ENCODE measurements around the gene NUDCD2. TPM values are rescaled to one million over a fixed set of nuclear protein-coding genes. Genes with fewer than 3 reads are reported as not detected.

Gene NUDCD2, protein sequence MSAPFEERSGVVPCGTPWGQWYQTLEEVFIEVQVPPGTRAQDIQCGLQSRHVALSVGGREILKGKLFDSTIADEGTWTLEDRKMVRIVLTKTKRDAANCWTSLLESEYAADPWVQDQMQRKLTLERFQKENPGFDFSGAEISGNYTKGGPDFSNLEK
- total RNA-seq = 39.6 and 48.0 TPM in 2 replicates

DNA sequence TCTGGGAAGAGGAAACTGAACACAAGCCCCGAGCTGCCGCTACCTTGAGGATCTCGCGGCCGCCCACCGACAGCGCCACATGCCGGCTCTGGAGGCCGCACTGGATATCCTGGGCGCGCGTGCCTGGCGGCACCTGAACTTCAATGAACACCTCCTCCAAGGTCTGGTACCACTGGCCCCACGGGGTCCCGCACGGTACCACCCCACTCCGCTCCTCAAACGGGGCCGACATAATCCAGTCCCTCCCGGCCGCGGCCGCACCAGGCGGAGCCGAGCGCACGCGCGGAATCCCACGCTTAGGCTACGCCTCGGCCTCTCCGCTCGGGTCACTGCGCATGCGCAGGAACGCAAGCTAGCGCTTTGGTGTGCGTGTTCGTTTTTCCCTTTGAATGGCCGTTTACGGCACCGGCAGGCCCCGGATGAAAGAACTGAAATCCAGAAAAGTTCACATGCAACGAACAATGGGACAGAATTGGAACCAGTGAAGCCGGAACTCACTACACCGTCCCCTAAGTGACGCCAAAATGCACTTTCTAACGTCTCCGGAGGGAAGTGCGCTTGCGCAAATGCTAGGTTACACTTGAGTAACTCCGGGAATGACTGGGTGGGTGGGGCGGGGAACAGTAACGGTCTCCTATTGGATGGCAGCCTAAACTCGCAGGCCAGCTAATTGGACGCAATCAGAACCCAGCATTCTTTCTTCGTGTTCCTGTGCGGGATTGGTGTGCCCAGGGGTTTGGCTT, at the start of gene NUDCD2:
NUDCD2 (minus strand) TSS at position 284 of the 743 bp plus-strand sequence; CDS start at position 232, 52 bp downstream.
- intact Hi-C loops (cut with micrococcal nuclease) = loop anchor here (1.0 kb wide), 2 partner anchors 23 to 45 kb away; partner anchors contain the start of genes CCNG1 and MAT2B
- Mint-ChIP-seq H3K27ac (peak within 1 kb of the TSS; percentile 99), H3K4me3 (ENCODE audit: low read depth) (peak within 1 kb of the TSS; percentile 95), H3K36me3 (ENCODE audit: low read depth) (peaks cover 44% of the 10 kb centered on the region), H3K27me3 (ENCODE audit: low read depth) (no peaks in the 10 kb centered on the region), H3K9me3 (no peaks in the 10 kb centered on the region), H3K4me1 (ENCODE audit: low read depth) (peaks cover 47% of the 10 kb centered on the region)
- DNase-seq (ENCODE audit: low spot score) = peak; percentile 92

DNA sequence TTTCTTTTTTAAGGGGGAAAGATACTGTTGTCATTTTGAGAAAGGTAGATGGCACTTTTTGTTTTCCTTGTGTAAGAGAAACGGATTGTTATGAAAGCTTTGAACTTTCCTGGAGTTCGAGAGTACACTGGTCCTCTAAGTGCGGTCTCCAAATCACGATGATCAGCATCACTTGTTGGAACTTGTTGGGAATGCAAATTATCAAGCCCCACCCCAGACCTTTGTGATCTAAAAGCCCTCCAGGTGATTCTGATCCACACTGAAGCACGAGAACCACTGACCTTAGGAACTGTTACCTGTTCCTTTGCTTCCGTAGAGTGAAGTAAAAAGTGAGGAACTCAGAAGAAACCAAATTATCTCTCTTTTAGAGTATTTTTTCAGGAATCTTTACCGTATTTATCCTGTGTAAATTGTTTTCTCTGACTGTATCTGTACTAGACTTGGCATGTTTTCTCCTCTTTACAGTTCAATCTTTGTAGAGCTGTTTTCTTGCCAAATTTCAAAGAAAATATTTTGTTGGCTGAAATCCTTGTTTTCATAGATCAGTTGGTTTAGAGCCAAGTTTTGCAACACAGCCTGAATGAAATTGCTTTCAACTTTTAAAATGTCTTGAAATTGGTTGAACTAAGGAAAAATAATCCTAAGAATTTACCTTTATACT, 49.5 kb upstream of the NUDCD2 start:
- H3K36me3 Mint-ChIP-seq (ENCODE audit: low read depth) = peaks cover 60% of the 10 kb centered on the region
- H3K9me3 Mint-ChIP-seq = no peaks in the 10 kb centered on the region

DNA sequence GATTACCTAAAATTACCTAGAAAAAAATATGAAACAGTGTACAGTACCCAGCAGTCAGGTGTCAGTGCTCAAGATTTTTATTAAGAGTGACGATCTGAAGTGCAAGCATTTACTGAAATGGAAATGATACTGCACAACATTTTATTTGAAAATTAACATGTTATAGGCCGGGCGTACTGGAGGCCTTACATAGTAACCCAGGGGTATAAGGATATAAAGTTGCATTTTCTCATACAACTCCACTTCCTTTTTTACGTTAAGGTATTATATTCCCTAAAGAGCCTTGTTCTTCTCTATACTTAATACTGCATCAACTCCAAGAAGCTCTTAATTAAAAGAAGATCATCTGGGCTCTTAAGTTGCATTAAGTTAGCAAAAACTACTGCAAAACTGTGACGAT, 48.9 kb upstream of the NUDCD2 start:
- DNase-seq (ENCODE audit: low spot score) = no peak
- Mint-ChIP-seq H3K27ac (peak overlapping the region; percentile 78), H3K27me3 (ENCODE audit: low read depth) (no peaks in the 10 kb centered on the region), H3K9me3 (no peaks in the 10 kb centered on the region), H3K36me3 (ENCODE audit: low read depth) (peaks cover 54% of the 10 kb centered on the region), H3K4me3 (ENCODE audit: low read depth) (peak overlapping the region; percentile 75), H3K4me1 (ENCODE audit: low read depth) (peaks cover 34% of the 10 kb centered on the region)
- intact Hi-C loops (cut with micrococcal nuclease) = no loop called here

More for the DNA sequence above, 49.5 kb upstream of the NUDCD2 start:
- Mint-ChIP-seq H3K4me3 (ENCODE audit: low read depth) (peak overlapping the region; percentile 75), H3K27ac (peak overlapping the region; percentile 70), H3K27me3 (ENCODE audit: low read depth) (no peaks in the 10 kb centered on the region), H3K4me1 (ENCODE audit: low read depth) (peaks cover 32% of the 10 kb centered on the region)
- DNase-seq (ENCODE audit: low spot score) = no peak
- intact Hi-C loops (cut with micrococcal nuclease) = no loop called here

DNA sequence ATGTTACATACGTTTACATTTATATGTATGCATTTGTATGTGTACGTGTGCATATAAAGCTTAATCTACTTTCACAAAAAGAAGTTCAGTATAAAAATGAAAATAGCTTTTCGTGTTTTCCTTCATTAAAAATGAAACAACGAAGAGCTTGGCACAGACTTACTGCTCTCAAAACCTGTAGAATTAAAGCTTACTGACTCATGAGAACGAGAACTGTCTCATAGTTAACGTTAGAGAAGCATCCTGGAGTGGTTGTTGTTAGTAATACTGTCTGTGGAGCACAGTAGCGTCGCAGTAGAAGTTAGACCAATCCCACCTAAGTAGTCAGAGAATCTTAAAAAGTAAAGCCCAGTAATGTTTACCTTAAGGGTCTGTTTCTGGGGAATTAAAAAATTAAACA, 46.8 kb upstream of the NUDCD2 start:
- Mint-ChIP-seq H3K27me3 (ENCODE audit: low read depth) (no peaks in the 10 kb centered on the region), H3K9me3 (no peaks in the 10 kb centered on the region), H3K27ac (peak overlapping the region; percentile 99), H3K36me3 (ENCODE audit: low read depth) (peaks cover 35% of the 10 kb centered on the region), H3K4me1 (ENCODE audit: low read depth) (peaks cover 41% of the 10 kb centered on the region), H3K4me3 (ENCODE audit: low read depth) (peak overlapping the region; percentile 87)
- DNase-seq (ENCODE audit: low spot score) = no peak
- intact Hi-C loops (cut with micrococcal nuclease) = loop anchor here (2.0 kb wide), 2 partner anchors 26 to 58 kb away; no protein-coding TSS in a partner anchor

DNA sequence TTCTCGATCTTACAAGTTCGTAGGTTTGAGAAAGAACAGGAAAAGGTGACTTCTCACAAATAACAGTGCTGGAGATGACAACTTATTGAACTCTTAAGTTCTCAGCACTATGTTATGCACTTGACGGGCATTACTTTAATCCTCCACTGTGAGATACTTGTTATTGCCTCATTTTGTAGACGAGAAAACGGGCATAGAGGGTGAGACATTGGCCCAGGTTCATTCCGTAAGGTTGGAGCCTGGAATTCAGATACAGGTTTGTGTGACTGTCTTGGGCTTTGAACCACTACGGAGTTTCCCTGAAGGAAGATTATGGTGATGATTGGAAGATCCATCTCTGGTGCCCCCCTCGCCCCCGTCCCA, 46.2 kb upstream of the NUDCD2 start:
- H3K36me3 Mint-ChIP-seq (ENCODE audit: low read depth) = peaks cover 34% of the 10 kb centered on the region
- DNase-seq (ENCODE audit: low spot score) = no peak
- no peaks in the 10 kb centered on the region for H3K27me3 Mint-ChIP-seq (ENCODE audit: low read depth)
- H3K4me3 Mint-ChIP-seq (ENCODE audit: low read depth) = peak overlapping the region; percentile 87
- H3K27ac Mint-ChIP-seq = peak overlapping the region; percentile 99
- H3K4me1 Mint-ChIP-seq (ENCODE audit: low read depth) = peaks cover 44% of the 10 kb centered on the region
- H3K9me3 Mint-ChIP-seq = no peaks in the 10 kb centered on the region
- intact Hi-C loops (cut with micrococcal nuclease) = loop anchor here (2.0 kb wide), 2 partner anchors 25 to 59 kb away; no protein-coding TSS in a partner anchor

DNA sequence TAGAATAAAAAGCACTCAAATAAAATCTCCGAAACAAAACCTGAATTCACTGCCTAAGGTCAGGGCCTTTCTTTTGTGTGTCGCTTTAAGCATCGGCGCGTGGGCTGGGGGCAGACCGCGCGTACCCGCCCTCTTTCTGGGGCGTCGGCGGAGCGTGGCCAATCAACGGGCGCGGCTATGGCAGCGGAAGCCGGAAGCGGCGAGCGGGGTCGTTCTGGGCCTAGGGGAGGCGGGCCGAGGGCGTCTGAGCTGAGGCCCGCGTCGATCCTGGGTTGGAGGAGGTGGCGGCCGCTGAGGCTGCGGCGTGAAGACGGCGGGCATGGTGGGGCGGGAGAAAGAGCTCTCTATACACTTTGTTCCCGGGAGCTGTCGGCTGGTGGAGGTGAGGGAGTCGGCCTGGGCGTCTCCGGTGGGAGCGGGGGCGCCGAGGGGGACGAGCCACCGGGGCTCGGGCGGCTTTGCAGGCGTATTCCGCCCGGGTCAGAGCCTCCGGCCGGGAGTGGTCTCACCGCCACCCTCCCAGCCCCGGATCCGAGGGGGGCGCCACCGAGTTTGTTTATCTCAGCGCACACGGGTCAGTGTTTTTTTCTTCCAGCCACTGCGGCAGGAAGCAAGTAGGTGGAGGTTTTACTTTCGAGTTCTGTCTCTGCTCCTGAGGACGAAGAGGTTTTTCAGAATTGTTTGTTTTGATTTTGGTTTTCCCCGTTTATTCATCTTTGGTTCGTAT, 45.6 kb upstream of the NUDCD2 start, which contains the start of gene MAT2B:
MAT2B (plus strand) TSS at position 252 of the 727 bp plus-strand sequence; CDS start at position 320, 68 bp downstream.
- H3K9me3 Mint-ChIP-seq = no peaks in the 10 kb centered on the region
- H3K27me3 Mint-ChIP-seq (ENCODE audit: low read depth) = no peaks in the 10 kb centered on the region

DNA sequence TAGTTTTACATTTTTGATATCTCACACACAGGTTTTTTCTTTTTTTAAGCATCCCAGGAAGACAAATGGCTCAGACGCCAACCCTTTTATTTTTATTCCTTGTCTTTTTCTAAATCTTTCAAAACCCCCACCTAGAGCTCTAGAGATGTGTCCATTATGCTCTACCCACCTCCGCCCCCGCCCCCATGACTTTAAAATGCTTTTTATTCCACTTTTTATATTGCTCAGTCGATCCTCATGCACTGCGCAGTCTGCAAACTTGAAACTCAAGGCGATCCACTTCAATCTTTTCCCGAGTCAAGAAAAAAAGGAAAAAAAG, 45.1 kb upstream of the NUDCD2 start:
- DNase-seq (ENCODE audit: low spot score) = no peak
- Mint-ChIP-seq H3K4me1 (ENCODE audit: low read depth) (peaks cover 42% of the 10 kb centered on the region), H3K36me3 (ENCODE audit: low read depth) (peaks cover 27% of the 10 kb centered on the region), H3K27ac (peak overlapping the region; percentile 99), H3K9me3 (no peaks in the 10 kb centered on the region), H3K4me3 (ENCODE audit: low read depth) (peak overlapping the region; percentile 87), H3K27me3 (ENCODE audit: low read depth) (no peaks in the 10 kb centered on the region)
- intact Hi-C loops (cut with micrococcal nuclease) = loop anchor here (1.0 to 2.0 kb wide), 3 partner anchors 16 to 194 kb away; partner anchors contain the start of genes HMMR and NUDCD2

More for the DNA sequence above, 45.6 kb upstream of the NUDCD2 start, which contains the start of gene MAT2B:
- peak within 1 kb of the TSS; percentile 87 for H3K4me3 Mint-ChIP-seq (ENCODE audit: low read depth)
- H3K27ac Mint-ChIP-seq = peak within 1 kb of the TSS; percentile 99
- intact Hi-C loops (cut with micrococcal nuclease) = loop anchor here (1.0 to 2.0 kb wide), 5 partner anchors 17 to 194 kb away; partner anchors contain the start of genes HMMR and NUDCD2
- peaks cover 42% of the 10 kb centered on the region for H3K4me1 Mint-ChIP-seq (ENCODE audit: low read depth)
- H3K36me3 Mint-ChIP-seq (ENCODE audit: low read depth) = peaks cover 29% of the 10 kb centered on the region
- peak; percentile 94 for DNase-seq (ENCODE audit: low spot score)

DNA sequence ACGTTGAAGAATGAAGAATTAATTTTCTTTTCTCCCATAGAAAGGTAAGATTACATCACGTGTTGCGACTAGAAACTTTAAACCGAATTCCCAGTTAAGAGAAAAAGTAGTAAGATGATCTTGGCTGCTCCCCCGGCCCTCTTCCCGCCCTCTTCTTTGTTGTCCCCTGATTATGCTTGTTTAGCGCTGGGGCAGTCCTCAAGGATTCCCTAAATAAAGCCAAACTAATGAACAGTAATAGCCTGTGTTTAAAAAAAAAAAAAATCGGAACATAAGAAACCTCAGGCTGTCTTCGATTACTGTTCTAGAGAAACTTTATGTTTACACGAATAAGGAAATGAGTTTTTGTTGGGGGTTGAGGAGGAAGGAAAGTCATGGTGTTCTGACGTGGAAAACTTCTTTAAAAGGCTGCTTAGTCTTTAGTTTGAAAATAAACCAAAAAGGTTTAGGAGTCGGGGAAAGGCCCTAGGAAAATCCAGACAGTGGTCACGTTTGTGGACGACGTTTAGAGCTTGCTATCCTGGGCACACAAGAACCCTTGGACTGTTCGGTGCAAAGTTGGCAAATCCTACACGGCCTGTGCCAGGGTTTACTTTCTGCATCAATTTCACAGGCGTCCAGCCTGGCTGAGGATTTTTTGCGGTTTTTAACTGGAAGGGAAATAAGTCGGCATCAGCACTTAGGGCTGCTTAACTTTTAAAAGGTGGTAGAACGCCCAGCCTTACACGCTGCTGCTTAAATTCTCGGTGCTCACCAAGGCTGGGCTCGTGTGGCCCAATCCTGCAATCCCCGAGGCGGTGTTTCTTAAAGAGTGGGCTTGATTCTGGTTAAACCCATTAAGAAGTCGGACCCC, 44.4 kb upstream of the NUDCD2 start:
- Mint-ChIP-seq H3K4me1 (ENCODE audit: low read depth) (peaks cover 36% of the 10 kb centered on the region), H3K27ac (peak overlapping the region; percentile 99), H3K27me3 (ENCODE audit: low read depth) (no peaks in the 10 kb centered on the region), H3K36me3 (ENCODE audit: low read depth) (peaks cover 24% of the 10 kb centered on the region), H3K9me3 (no peaks in the 10 kb centered on the region), H3K4me3 (ENCODE audit: low read depth) (peak overlapping the region; percentile 87)
- DNase-seq (ENCODE audit: low spot score) = peak; percentile 29
- intact Hi-C loops (cut with micrococcal nuclease) = loop anchor here (1.0 to 2.0 kb wide), 2 partner anchors 16 to 67 kb away; partner anchors contain the start of gene CCNG1

DNA sequence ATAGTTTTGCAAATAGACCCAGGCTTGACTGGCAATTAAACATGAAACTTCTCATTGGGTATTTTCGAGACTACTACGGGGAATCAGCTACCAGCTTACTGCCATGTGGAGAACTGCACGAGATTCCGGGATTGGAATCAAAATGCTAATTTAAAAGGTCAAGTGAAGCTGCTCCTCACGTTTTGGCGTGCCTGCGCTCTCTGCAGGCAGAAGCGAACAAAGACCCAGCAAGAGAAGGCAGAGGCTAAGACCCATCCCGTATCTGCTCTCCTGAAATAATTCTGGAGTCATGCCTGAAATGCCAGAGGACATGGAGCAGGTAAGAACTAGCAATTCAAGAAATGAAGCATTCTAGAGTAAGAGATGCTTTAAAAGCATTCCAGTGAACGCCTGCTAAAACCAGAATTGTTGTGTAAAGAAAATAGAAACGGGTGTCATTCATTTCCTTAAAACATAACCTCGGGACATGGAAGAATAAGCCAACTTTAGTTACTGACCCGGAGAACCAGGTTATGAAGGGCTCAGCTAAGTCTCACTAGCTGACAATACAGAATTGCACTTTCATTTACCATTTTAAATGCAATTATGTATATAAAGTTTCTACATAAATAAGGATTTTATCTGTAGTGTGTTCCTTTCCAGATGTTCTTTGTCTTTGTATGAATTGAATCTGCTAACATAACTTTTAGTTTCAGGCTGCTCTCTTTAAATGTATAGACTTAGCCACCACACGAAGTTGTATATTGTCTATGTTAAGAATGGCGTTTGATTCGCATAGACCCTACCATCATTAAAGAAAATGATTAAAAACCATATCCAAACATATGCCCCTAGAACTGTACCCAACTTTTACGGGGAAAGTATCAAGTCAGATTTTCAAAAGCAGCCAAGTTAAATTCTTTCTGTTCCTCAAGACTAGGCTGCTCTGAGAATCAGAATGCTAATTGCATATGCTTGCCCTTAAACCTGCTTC, 43.5 kb upstream of the NUDCD2 start:
- intact Hi-C loops (cut with micrococcal nuclease) = loop anchor here (1.0 to 2.0 kb wide), 2 partner anchors 15 to 66 kb away; partner anchors contain the start of gene CCNG1
- DNase-seq (ENCODE audit: low spot score) = peak; percentile 19
- no peaks in the 10 kb centered on the region for H3K9me3 Mint-ChIP-seq
- no peaks in the 10 kb centered on the region for H3K27me3 Mint-ChIP-seq (ENCODE audit: low read depth)
- H3K27ac Mint-ChIP-seq = peak overlapping the region; percentile 99
- peaks cover 16% of the 10 kb centered on the region for H3K36me3 Mint-ChIP-seq (ENCODE audit: low read depth)
- H3K4me3 Mint-ChIP-seq (ENCODE audit: low read depth) = peak overlapping the region; percentile 87
- H3K4me1 Mint-ChIP-seq (ENCODE audit: low read depth) = peaks cover 28% of the 10 kb centered on the region

DNA sequence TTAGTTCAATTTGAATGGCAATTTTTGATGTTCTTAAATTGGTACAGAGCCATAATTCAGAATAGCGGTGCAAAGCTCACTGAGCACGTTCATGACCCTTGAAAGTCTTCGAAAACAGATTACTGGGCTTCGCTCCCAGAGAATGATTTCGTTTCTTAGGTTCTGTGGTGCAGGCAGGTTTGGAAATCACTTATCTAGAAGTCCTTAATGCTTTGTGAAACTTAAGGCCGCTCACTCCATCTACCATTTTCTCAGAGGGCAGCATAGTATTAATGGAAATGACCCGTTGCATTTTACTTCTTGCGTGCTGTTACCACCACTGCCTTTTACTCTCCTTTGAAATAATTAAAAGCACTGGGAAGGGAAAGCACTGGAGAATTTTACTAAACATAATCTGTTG, 42.6 kb upstream of the NUDCD2 start:
- Mint-ChIP-seq H3K9me3 (no peaks in the 10 kb centered on the region), H3K36me3 (ENCODE audit: low read depth) (peaks cover 8% of the 10 kb centered on the region), H3K4me3 (ENCODE audit: low read depth) (peak overlapping the region; percentile 87), H3K27me3 (ENCODE audit: low read depth) (no peaks in the 10 kb centered on the region), H3K27ac (peak overlapping the region; percentile 99), H3K4me1 (ENCODE audit: low read depth) (peaks cover 20% of the 10 kb centered on the region)
- no peak for DNase-seq (ENCODE audit: low spot score)
- intact Hi-C loops (cut with micrococcal nuclease) = no loop called here

DNA sequence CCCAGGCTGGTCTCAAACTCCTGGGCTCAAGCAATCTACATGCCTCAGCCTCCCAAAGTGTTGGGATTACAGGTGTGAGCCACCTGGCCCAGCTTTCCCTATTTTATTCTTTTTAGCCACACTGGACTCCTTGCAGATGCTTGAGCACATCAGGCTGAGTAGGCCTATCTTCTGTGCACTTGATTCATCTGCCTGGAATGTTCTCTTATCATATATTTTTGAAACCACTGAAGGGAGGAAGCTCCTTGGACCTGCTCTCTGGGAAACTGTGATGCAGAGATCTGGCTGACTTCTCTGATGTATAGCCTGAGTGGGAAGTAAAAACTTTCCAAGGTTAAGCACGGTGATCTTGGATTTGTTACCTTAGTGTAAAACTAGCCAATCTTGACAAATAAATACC, 39.0 kb upstream of the NUDCD2 start:
- H3K27ac Mint-ChIP-seq = no peak overlapping the region
- peaks cover 3% of the 10 kb centered on the region for H3K36me3 Mint-ChIP-seq (ENCODE audit: low read depth)
- intact Hi-C loops (cut with micrococcal nuclease) = no loop called here

More for the DNA sequence above, 39.0 kb upstream of the NUDCD2 start:
- H3K4me1 Mint-ChIP-seq (ENCODE audit: low read depth) = peaks cover 14% of the 10 kb centered on the region
- DNase-seq (ENCODE audit: low spot score) = no peak
- no peaks in the 10 kb centered on the region for H3K27me3 Mint-ChIP-seq (ENCODE audit: low read depth)
- H3K9me3 Mint-ChIP-seq = no peaks in the 10 kb centered on the region
- no peak overlapping the region for H3K4me3 Mint-ChIP-seq (ENCODE audit: low read depth)
